ENCODE measurements around the gene GPR39. TPM values are rescaled to one million over a fixed set of nuclear protein-coding genes. Genes with fewer than 3 reads are reported as not detected.
A peak's percentile ranks its signal among the peaks of the same experiment; 100 is the strongest.

Gene GPR39
- total RNA-seq, 4 donors from 2014 or later = 2.8 to 9.7 (median 5.4) TPM

DNA sequence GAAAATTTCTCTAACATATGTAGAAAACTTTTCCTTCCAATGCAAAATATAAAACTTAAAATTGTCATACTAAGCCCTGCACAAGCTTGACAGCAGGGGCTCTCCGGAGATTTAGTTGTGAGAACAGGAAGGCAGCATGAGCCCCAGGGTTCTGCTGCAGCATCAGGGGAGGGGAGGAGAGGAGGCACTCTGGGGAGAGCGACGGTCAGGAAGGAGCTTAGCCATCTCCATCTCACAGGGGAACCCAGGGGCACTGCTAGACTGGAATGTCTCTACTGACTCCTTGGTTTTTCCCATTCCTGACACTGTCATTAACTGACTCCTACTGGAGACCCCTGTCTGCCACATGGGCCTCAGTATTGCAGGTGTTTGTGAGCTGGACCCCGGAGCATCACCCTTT is 123.6 kb downstream of the GPR39 start:
- Histone ChIP-seq H3K4me3 (replicated peaks in 1 of 3) (no peak overlapping the region), H3K27me3 (no peaks in the 10 kb centered on the region), H3K9me3 (no peaks in the 10 kb centered on the region), H3K36me3 (no peaks in the 10 kb centered on the region), H3K27ac (no peak overlapping the region), H3K4me1 (no peaks in the 10 kb centered on the region)
- DNase-seq = no peak
- 73 to 80% methylated on average over 3 to 4 of the region's 4 CpGs for WGBS, 2 donors
- intact Hi-C loops (cut with DNase I) = no loop called here
- TF ChIP-seq, protein P1, sequence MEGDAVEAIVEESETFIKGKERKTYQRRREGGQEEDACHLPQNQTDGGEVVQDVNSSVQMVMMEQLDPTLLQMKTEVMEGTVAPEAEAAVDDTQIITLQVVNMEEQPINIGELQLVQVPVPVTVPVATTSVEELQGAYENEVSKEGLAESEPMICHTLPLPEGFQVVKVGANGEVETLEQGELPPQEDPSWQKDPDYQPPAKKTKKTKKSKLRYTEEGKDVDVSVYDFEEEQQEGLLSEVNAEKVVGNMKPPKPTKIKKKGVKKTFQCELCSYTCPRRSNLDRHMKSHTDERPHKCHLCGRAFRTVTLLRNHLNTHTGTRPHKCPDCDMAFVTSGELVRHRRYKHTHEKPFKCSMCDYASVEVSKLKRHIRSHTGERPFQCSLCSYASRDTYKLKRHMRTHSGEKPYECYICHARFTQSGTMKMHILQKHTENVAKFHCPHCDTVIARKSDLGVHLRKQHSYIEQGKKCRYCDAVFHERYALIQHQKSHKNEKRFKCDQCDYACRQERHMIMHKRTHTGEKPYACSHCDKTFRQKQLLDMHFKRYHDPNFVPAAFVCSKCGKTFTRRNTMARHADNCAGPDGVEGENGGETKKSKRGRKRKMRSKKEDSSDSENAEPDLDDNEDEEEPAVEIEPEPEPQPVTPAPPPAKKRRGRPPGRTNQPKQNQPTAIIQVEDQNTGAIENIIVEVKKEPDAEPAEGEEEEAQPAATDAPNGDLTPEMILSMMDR (IDR thresholded peaks at IDR 0.05) = no peak
- TF ChIP-seq POLR2A (IDR thresholded peaks at IDR 0.05) = no peak

DNA sequence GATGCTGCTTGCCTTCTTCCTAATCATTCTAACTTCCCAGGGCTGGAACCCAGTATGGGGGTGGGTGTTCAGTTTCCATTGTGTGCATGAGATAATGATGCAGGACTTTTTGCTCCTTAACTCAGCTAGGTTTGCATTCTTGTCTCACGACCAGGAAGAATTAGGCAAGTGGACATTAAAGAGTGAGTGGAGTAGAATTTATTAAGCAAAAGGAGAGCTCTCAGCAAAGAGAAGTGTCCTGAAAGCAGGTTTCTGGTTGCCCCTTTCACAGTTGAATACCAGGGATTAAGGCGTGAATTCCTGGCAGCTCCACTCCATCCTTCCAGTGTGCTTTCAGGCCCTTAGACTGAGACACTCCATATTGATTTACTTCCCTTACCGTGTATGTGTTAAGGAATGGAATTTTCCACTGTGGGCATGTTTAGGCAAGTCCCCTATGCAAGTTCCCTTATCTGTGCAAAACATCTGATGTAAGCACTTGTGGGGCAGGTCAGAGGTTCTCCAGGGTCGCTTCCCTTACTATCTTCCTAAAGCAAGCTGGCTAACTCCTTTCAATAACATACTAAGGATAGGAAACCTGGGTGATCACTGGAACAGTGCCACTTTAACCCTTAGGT is 126.5 kb downstream of the GPR39 start:
- no peaks in the 10 kb centered on the region for H3K36me3 ChIP-seq
- no peak overlapping the region for H3K27ac ChIP-seq
- 53 to 61% methylated on average over 4 of the region's 4 CpGs for WGBS, 2 donors
- no peak for DNase-seq
- H3K27me3 ChIP-seq = no peaks in the 10 kb centered on the region
- intact Hi-C loops (cut with DNase I) = no loop called here
- TF ChIP-seq, protein P1 (IDR thresholded peaks at IDR 0.05) = no peak
- no peak for TF ChIP-seq POLR2A (IDR thresholded peaks at IDR 0.05)
- H3K4me3 ChIP-seq (replicated peaks in 1 of 3) = no peak overlapping the region
- no peaks in the 10 kb centered on the region for H3K9me3 ChIP-seq
- H3K4me1 ChIP-seq = no peaks in the 10 kb centered on the region

DNA sequence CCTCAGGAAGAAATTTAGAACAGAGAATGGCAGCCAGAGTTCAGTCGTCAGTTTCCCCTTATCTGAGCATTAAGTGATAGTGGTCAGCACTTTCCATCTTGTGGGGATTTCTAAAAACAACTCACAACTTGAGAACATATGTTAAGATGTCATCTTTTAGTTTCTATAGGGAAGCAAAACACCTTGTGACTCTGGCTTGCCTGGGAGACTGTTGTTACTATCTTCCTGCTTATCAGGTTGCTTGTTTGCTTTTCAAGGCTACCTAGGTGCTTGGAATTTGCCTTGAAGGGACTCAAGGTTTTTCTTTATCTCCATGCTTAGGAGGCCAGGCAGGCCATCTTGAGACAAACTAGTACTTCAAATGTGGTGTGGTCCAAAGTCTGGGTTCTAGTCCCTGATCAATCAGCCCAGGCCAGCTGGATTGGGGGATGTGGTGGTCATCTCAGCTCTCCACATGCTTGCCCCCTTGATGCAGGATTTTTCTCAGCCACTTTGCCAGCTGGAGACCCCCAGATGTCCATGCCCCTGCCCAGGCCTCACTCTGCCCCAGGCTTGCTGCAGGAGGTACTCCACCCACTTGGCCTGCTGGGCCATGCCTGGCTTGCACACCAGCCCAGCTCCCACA is 127.5 kb downstream of the GPR39 start:
- intact Hi-C loops (cut with DNase I) = no loop called here
- H3K4me1 ChIP-seq = no peaks in the 10 kb centered on the region
- no peaks in the 10 kb centered on the region for H3K27me3 ChIP-seq
- H3K9me3 ChIP-seq = no peaks in the 10 kb centered on the region
- 57 to 59% methylated on average over 1 of the region's 1 CpG for WGBS, 2 donors
- no peaks in the 10 kb centered on the region for H3K36me3 ChIP-seq
- TF ChIP-seq, protein P1 (IDR thresholded peaks at IDR 0.05) = no peak
- no peak for TF ChIP-seq POLR2A (IDR thresholded peaks at IDR 0.05)
- no peak for DNase-seq
- H3K27ac ChIP-seq = no peak overlapping the region
- H3K4me3 ChIP-seq (replicated peaks in 1 of 3) = no peak overlapping the region

DNA sequence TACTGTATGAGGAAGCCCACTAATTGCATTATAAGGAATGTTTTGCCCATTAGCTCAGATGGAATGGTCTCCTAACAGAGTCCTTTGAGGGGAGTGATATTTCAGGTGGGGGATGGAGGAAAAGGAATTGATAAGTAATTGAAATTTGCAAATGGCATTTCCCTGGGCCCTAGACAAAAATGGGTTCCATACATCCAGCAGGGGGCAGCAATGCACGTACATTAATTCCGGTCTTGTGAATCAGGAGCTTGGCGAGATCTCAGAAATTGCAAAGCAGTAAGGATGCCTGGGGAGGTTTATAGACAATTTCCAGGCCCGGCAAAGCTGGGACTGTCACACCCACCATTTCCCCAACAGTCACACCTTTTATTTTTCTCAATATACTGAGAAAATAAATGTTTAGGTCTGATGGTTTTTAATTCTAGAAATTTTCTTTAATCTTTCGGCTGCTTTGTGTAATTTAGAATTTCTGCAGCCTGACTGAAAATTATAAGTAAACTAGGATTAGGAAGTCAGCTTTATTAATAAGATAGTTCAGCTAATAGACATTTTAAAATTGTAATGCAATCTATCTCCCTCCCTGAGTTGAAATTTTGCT is 130.6 kb downstream of the GPR39 start:
- no peak overlapping the region for H3K4me3 ChIP-seq (replicated peaks in 1 of 3)
- intact Hi-C loops (cut with DNase I) = loop anchor here (5.0 kb wide), 1 partner anchor 625 kb away; no protein-coding TSS in a partner anchor
- H3K9me3 ChIP-seq = no peaks in the 10 kb centered on the region
- TF ChIP-seq POLR2A (IDR thresholded peaks at IDR 0.05) = no peak
- TF ChIP-seq, protein P1 (IDR thresholded peaks at IDR 0.05) = peak in 5 of 6 experiments; percentile 50 to 64 (median 59)
- H3K27me3 ChIP-seq = no peaks in the 10 kb centered on the region
- H3K36me3 ChIP-seq = no peaks in the 10 kb centered on the region
- H3K4me1 ChIP-seq = no peaks in the 10 kb centered on the region
- WGBS, 2 donors = 24 to 28% methylated on average over 5 of the region's 5 CpGs
- no peak overlapping the region for H3K27ac ChIP-seq
- DNase-seq = peak; percentile 71 to 79

Data from thyroid gland (tissue), 4 donors.